Ramos (cell line): ENCODE data around the gene SNX22.

Experiments used
- in situ Hi-C: fragments of 300-500 bp; cut with MboI; formaldehyde crosslinking; loops from one replicate; pipeline ENCODE4 v1.14.3; 2022; ENCODE audit warnings: low sequenced_read_pairs; ENCODE audit not compliant: unreplicated experiment

Gene SNX22

DNA sequence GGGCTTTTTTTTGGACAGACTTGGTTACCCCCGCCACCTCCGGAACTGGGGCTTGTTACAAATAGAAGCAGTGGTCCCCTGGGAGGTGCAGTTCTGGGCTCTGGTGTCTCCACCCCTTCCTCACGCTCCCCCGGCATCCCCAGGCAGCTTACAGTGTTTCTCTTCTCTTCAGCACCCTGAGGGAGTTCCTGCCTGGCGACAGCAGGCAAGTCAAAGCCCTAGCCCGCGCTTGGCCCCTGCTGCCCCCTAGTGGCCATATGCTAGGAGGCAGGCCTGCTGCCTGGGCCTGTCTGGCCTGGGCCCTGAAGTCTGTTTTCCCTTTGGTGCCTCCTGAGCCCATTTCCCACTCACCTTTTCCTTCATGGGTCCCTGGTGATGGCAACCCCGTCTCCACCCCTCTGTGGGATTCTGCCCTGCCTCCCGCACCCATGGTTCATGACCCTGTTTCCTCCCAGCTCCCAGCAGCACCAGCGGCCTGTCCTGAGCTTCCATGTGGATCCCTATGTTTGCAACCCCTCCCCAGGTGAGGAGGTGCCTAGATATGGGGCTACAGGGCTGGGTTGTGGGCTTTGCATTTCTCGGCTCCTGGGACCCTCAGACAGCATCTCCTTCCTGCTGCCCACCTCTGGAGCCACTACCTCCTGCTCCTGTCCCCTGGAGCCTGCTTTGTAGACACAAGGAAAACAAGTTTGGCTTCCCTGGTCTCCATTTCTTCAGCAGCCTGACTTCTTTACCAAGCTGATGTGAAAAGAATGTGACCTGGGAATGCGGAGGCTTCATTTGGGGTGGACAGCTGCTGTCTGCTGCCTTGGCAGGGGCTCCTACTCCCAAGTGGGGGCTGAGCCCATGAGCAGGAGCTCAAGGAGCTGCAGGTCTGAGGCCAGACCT, 2.2 kb downstream of the SNX22 start:
- in situ Hi-C loops = loop anchor here (5.0 kb wide), 1 partner anchor 56 kb away; the partner anchor contains the start of gene SNX1

DNA sequence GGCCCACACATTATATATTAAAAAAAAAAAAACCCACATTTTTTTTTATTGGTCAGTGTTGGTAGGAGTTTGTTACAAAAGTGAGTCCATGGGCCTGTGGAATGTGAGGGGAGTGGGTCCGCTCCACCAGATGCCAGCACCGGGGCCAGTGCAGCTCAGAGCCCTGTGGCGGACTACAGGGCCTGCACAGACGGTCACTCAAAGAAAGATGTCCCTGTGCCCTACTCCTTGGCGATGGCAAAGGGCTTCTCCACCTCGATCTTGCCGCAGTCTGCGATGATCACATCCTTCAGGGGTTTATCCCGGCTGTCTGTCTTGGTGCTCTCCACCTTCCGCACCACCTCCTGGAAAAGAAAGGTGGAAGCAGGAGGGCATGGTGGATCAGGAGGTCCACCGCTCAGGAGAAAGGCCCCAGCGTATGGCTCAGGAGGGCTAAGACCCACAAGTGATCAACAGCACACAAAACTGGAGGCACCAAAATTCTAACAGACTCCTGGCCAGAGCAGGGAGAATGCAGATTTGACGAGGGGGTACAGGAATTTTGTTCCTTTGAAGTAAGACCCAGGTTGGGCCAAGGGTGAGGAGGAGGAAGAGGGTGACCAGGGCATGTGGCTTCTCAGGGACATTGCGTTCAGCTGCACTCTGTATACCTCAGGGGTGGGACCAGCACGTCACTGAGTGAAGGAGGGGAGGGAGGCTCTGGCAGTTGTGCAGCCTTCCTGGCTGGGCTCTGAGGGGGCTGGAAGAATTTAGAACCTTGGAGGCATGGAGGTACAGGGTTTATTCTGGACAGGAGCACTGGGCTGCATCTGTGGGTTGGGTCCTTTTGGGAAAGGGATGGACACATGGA, 4.5 kb downstream of the SNX22 start:
- in situ Hi-C loops = no loop called here

DNA sequence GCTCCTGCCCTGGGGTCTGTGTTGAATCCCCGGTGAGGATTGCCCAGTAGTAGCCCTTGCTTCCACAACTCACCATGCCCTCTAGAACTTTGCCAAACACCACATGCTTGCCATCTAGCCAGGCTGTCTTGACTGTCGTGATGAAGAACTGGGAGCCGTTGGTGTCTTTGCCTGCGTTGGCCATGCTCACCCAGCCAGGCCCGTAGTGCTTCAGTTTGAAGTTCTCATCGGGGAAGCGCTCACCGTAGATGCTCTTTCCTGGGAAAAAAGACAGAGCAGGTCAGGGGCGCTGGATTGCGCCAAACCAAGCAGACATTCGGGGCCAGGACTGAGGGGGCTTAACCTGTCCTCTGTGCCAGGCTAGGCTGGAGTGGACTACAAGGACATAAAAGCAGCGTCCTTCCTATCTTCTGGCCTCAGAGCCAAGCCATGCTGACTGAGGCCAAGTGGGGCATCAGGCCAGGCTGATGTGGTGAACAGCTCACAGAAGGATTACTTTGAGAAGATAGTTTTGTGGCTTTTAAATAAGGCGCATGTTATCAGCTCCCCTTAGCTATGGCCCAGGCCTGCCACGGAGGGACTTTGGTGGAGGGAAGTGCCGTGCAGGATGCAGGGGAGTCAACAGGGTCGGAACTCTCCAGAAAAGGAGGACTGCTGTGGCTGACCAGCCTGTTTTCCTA, 5.3 kb downstream of the SNX22 start:
- in situ Hi-C loops = no loop called here

DNA sequence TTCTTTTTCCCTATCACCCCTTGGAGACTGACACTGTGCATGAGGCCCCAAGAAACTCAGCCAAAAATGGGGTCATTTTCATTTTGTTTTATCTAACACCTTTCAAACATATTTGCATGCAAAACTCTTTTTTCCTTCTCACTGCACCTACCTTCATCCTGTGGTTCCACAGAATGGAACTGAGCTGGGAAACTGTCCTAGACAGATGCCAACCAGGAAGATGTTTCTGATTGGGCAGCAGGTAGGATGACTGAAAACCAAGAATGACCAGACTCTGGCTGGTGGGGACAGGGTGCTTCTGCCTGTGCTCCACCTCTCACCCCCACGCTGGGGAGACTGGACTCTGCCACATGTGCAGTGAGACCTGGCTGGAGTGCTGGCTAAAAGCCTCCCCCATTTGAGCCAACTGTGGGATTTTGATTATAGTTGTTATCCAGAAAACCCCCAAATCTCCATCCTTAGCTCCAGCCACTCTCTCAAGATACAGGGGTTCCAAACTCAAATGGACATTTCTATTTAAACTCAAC, 6.1 kb downstream of the SNX22 start:
- in situ Hi-C loops = no loop called here

DNA sequence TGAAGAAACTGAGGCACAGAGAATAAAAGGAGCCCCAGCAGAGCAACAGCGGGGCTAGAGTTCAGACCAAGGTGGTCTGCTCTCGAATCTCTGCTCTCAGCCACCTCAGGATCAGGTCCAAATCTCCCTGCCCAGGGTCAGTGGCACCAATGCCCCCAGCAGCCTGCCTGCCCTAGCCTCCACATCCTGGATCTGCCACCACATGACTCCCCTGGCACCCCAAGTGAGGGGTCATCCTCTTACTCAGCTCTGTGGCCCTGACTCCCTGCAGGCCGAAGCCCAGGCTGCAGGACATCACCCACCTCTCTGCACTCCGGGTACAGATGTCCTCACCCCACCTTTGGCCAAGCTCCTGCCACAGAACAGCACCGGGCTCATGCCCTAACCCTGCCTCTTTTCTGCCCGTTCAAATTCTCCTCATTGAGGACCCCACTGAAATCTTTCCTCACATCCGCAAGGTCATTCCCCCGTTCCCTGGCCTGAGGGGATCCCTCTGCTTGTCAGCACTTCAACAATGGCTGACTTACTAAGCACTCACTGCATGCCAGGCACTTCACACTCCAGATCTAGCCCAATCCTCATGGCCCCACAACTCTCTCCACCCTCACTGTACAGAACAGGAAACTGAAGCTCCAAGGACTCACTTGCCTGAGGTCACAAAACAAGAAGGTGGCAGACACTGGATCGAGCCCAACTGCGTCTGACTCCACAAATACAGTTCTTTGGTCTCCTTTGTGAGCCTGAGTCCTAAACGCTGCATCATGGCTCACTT, 7.0 kb downstream of the SNX22 start:
- in situ Hi-C loops = no loop called here

DNA sequence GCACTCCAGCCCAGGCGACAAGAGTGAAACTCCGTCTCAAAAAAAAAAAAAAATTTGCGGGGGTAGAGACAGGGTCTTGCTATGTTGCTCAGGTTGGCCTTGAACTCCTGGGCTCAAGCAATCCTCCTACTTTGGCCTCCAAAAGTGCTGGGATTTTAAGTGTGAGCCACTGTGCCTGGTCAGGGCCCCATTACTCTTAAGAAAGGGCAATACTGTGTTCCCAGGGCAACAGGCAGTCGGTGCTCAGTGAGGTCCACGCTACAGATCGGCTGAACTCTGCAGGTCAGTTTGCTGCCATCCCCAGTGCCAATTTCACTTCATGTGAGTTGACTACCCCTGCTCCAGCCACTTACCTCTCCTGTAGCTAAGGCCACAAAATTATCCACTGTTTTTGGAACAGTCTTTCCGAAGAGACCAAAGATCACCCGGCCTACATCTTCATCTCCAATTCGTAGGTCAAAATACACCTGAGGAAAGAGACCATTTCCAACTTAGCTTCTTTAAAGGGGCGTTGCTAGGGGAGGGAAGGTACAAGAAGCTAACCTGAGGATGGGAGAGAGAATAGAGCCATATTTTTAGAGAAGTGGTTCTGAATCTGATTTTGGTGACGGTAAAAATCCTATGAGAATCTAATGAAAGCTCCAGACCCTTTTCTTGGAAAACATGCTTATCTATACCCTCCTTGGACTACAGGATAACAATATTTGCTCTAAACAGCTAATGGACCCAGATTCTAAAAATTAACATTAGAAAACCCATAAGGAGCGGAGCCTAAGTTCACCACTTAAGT, 10.4 kb downstream of the SNX22 start:
- in situ Hi-C loops = no loop called here

DNA sequence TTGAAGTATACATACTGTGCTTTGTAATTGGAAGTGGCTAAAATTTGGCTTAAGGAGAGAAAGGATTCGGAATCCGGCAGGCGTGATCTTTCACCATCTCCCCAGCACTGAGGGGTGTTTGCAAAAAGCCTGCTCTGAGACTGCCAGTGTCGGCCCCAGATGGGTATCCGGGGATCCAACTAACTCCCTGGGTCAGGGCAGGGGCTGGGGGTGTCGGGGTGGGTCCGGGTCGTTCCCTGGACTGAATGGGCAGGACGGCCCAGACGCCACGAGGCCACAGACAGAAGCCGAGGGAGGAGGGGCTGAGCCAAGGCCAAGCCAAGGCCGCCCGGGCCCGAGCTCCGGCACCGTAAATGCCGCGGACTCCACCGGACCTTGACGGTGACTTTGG, 10.9 kb downstream of the SNX22 start:
- in situ Hi-C loops = no loop called here

DNA sequence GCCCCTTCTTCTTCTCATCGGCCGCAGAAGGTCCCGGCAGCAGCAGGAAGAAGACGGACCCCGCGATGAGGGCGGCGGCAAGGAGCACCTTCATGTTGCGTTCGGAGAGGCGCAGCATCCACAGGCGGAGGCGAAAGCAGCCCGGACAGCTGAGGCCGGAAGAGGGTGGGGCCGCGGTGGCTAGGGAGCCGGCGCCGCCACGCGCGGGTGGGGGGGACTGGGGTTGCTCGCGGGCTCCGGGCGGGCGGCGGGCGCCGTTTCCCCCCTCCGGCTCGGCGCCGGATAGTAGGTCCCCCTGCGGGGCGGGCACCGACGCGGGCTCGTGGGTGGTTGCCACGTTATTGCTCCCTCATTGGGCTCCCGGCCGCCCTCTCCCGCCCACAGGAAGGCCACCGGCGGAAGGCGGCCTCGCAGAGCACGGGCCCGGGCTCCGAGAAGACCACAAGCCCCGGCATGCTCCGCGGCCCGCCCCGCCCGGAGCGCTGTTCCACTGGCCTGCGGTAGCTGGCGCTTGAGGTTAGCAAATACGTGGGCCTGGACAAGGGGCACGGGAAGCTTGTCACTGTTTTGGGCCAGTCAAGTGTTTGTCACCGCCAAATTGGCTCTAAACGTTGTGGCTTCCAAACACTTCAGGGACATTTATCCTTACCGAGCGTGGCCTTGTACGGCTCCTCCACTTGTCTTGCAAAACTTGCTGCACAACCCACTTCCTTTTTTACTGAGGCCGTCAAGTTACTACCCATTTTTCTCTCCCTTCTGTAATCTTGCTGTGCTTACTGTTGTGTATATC, 11.5 kb downstream of the SNX22 start, which contains the start of gene PPIB:
TSS of gene PPIB (minus strand) at position 154 of the 790 bp plus-strand sequence. CDS start at position 118, 36 bp downstream.
- in situ Hi-C loops = no loop called here

DNA sequence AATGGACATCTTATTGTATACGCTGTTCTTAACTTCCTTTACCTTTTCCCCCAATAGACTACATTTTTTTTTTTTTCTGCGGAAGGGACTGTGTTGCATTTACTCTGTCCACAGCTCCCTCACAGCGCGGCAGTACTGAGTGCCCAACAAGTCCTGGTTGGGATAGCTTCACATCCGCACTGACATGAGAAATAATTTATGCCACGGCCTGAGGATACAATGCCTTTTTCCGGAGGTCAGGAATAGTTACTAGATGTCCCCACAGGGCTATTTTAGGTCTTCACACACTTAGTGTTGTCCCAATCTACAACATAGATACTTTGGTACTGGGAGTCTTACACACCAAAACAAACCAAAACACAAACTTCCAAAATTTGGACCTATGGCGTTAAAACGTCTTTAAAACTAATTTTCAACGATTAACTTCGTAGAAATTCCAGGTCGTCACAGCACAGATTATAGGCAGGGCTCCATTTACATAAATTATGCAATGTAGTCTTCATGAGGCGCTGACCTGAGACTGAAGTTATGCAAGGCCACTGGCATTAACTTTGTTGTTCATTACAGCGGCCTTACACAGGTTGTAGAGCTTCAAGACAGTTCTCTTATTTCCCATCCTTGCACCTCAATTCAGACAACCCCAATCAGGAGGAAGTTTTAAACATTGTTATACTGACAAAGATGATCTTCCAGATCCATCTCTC, 12.3 kb downstream of the SNX22 start:
- in situ Hi-C loops = no loop called here

DNA sequence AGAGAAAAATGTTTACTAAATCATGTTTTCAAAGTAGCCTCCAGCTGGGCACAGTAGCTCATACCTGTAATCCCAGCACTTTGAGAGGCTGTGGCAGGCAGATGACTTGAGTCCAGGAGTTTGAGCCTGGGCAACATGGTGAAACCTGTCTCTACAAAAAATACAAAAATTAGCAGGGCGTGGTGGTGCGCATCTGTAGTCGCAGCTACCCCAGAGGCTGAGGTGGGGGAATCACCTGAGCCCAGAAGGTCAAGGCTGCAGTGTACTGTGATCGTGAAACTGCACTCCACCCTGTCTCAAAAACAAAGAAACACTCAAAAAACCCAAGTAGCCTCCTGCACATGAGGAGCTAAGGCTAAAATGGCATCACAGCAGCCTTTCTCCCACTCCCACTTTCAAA, 12.9 kb downstream of the SNX22 start:
- in situ Hi-C loops = no loop called here

DNA sequence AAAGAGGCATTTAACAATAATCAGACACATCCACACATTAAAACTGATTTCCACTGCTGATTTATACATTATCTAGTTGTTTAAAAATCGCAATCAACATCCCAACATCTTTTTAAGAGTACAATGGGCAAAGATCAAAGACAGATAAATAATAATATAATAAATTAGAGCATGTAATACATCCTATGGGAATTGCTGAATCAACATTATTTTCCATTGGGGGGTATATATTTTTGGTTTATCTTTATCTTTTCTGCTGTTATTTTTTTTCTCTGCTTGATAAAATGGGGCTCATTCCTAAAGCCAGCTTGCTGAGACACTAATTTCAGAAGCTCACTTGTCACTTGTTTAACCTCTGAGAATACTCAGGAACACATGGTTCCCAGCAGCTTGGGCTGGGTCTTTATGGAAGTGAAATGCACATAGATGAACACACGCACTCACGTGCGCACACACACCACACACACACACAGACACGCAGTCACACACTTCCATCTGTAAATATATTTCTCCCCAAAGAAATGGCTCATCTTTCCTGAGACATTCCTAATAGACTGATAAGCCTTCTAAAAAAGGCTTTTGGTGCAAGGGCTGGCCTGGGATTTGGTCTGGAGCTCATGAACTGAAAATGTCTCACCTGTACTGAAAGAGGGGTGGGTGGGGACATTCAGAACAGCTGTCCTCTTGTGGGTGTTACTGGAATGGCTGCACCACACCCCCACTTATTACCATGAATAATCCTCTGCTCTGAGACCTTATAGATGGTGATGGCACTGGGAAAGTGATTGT, 14.8 kb downstream of the SNX22 start:
- in situ Hi-C loops = no loop called here

DNA sequence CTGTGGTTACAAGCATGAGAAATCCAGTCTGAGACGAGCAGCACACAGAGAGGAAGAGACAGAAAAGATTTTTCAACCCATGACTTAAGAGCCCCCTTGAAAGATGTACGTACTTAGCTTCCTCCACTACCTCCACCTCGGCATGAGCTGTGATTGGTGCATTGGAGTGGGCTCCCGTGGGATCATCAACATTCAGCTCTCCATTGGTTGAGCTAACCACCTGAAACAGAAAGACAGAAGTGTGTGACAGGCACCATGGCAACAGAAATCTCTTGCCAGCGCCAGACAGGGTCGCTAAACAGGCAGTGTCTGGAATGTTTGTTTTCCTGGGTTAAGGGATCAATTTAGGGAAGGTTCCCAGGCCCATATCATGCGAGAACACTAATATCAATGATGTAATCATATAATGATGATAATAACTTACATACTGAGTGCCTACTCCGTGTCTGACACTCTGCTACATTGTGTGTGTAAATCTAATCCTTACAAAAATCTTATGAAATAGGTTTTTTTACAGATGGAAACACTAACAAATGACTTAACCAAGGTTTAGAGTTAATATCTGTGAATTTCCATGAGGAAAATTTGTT, 28.8 kb downstream of the SNX22 start:
- in situ Hi-C loops = no loop called here

DNA sequence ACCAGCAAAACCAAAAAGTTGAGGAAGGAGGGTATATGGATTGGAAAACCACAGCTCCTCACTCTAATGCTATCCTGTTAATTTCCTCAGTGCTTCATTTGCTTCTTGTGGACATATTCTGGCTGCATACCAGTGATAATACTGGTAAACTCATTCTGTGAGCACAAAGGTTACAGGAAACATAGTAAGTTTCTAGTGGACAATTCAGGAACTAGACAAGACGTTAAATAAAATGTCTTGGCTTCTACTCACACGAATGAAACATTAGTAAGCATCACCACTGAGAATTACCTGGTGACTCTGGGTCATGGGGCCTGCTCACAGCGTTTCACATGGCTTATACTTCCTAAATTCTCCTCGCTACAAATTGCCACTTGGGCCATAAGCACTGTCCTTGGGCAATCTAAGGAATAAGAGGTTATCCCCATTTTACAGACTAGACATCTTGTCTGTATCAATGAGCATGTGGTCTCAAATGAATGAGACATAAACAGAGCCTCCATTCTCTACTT, 31.4 kb downstream of the SNX22 start:
- in situ Hi-C loops = no loop called here

DNA sequence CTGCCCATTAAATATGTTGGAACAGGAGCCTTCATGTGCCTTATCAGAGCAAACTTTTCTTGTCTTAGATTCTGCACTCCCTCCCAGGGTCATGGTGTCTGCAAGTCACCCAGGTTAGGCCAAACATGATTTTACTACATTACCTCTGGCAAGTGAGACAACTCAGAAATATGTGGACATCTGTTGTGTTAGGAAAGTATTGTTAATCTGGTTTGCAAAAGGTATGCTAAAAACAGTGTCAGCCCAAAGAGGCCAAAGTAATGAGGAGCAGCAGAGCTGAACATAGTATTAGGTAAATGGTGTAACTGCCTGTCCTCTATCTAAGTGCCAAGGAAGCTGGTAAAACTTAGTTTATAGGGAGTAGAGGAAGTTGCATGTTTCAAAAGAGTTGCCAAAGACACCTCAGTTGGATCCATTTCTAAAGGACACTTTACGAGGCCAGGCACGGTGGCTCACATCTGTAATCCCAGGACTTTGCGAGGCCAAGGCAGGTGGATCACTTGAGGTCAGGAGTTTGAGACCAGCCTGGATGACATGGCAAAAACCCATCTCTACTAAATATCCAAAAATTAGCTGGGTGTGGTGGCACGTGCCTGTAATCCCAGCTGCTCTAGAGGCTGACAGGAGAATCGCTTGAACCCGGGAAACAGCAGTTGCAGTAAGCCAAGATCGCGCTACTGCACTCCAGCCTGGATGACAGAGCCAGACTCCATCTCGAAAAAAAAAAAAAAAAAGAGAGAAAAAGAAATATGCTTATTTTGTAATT, 33.8 kb downstream of the SNX22 start:
- in situ Hi-C loops = no loop called here

DNA sequence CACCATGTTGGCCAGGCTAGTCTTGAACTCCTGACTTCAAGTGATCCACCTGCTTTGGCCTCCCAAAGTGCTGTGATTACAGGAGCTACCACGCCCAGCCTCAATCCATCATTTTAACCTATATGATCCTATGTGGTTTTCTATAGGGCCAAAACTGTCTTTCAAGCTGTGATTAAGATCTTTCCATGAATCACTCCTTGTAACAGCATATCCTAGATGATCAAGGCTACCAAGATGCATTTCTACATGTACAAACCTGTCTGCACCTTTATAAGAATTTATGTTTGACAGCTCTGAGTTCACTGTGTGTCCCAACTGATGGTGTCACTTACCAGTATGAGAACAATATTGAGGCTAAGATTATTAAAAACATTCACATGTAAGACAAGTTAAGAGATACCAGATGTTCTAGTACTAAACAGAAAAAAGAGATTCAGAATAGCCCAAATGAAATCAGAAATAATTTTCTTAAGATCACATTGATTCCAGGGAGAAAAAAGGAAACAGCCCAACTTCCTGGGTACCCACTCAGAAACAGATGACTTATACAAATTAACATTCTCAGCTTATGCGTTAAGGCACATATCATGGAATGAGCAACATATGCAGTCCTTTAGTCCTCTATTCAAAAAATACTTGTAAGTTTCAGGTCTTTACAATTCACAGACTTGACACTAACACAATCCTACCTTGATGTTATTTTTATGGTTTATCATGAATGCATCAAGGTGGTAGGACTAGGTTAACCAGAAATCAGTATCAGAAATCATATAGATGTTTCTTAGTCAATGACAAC, 36.1 kb downstream of the SNX22 start:
- in situ Hi-C loops = no loop called here
